Measurements from ENCODE around the gene KCTD10. TPM values are rescaled to one million over a fixed set of nuclear protein-coding genes. Genes with fewer than 3 reads are reported as not detected.

Gene KCTD10
- polyA plus RNA-seq, 6 donors from 2014 or later: 15.6 to 19.8 (median 17.1) TPM

DNA sequence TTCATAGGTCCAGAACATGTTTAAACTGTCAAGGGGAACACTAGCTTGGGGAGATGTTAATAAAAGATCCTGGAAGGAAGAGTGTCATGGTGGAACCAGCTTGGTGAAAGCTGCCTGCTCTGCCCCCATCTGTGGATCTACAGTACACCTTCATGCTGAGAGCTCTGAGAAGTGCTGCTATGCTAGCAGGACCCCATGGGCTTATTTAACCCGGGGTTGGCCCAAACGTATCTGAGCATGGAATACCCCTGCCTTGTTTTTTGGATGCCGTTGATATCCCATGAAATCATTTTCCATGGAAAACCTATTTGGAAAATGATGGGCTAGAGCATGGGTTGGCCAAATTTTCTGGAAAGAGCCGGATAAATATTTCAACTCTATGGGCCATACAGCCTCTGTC, 14.6 kb upstream of the KCTD10 start:
- H3K4me1 Mint-ChIP-seq: no peaks in the 10 kb centered on the region
- peaks cover 0 to 4% (median 2%) of the 10 kb centered on the region in 7 donors for H3K9me3 Mint-ChIP-seq
- ATAC-seq (ENCODE audit: low read depth in 2 of 2) (no peak), DNase-seq (no peak)
- H3K27ac Mint-ChIP-seq: no peak overlapping the region
- no peak overlapping the region for H3K4me3 Mint-ChIP-seq
- no peaks in the 10 kb centered on the region for H3K27me3 Mint-ChIP-seq
- H3K36me3 Mint-ChIP-seq: peaks cover 52 to 61% of the 10 kb centered on the region in 2 donors

DNA sequence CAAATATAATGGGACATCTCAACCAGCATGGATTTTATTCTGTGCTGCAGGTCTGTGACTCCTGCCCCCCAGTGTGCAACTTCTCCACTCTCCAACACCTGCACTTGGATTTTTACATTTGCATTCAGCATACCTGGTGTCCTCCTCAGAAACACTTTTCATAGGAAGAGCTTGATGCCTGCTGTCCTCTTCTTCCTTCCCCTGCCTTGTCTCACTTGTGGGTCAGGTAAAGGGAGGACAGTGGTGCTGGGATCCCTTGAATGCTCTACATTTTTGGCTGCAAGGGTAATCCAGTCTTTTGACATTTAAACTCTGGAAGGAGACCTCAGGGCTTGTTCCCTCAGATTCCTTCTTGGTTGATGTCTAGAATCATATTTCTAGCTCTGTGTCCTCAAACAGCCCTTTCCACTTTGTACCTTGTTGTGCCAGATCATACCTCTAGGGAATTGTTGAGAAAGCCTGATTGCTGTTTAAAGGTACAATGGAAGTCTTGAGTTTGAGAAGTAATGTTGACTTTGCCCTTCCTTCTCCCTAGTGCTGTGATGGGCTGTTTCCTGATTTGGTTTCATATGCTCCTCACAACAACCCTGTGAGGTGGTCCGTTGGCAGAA, 13.0 kb upstream of the KCTD10 start:
- DNase-seq (no peak), ATAC-seq (ENCODE audit: low read depth in 2 of 2) (no peak)
- Mint-ChIP-seq H3K36me3 (peaks cover 39 to 49% of the 10 kb centered on the region in 2 donors), H3K9me3 (no peaks in the 10 kb centered on the region), H3K4me3 (no peak overlapping the region), H3K4me1 (no peaks in the 10 kb centered on the region), H3K27me3 (no peaks in the 10 kb centered on the region), H3K27ac (peak overlapping the region in 2 of 6 donors; percentile 67 to 92)

DNA sequence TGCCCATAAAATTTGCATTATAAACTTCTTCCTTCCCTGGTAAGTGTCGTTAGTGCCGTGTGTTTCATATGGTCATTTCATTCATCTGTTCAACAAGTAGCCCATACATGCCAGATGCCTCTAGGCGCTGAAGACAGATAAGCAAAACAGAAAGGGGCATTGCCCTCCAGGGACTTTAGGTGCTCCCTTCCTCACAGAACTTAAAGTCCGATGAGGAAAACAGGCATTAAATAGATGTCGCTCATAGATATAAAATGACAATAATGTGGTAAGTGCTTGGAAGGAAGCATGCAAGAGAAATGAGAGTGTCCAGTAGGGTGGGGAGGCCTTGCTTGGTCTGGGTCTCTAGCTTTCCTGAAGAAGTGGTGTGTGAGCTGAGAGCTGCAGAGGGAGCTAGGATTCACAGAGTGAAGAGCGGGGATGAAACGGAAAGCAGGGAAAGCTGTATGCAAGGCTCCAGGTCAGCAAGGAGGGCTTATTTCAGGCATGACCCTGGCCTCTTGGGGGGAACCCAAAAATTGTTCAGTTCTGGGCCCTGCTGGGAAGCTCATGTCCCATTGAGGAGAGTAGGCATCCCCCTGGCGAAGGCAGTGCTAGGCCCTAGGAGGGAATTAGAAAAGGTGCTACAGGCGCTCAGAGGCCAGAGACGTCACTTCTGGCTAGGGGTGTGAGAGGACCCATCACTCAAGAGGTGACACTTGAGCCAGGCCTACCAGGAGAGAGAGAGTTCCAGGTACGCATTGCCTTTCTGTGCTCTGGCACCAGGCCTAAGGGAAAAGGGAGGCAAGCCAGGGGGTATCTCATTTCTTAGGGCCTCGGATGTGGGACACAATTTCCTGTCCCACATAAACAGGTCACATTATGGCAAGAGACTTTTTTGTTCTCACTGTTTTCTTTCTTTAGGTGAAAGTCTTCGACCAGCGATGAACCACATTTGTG, 12.2 kb upstream of the KCTD10 start:
- H3K4me1 Mint-ChIP-seq: no peaks in the 10 kb centered on the region
- ATAC-seq (ENCODE audit: low read depth in 2 of 2): no peak
- H3K36me3 Mint-ChIP-seq: peaks cover 34 to 45% of the 10 kb centered on the region in 2 donors
- DNase-seq: no peak
- H3K9me3 Mint-ChIP-seq: no peaks in the 10 kb centered on the region
- no peak overlapping the region for H3K4me3 Mint-ChIP-seq
- H3K27ac Mint-ChIP-seq: no peak overlapping the region
- no peaks in the 10 kb centered on the region for H3K27me3 Mint-ChIP-seq

DNA sequence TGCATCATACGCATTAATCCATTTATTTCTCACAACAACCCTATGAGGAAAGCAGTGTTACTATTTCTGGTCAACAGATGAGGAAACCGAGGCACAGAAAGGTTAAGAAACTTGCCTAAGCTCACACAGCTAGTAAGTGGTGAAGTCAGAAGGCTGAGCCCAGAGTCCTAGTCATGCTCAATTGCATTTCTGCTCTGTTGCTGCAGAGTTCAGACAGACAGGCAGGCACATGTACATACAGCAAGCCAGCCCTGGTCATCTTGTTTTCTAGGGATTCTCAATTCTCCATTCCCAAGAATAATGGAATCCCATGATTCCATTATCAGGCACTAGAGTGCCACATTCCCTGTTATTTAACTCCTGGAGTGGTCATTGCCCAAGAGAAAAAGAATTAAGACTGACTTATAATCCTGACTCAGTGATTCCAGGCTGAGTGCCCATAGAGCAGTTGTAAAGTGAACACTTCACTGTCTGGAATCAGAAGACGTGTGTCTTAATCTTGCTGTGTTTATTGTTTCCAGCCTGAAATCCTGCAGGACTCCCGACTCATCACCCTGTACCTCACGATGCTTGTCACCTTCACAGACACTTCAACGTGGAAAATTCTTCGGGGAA, 11.1 kb upstream of the KCTD10 start:
- H3K36me3 Mint-ChIP-seq: peaks cover 28 to 37% of the 10 kb centered on the region in 2 donors
- no peaks in the 10 kb centered on the region for H3K27me3 Mint-ChIP-seq
- no peak for DNase-seq
- H3K4me1 Mint-ChIP-seq: no peaks in the 10 kb centered on the region
- peak overlapping the region in 1 of 6 donors; percentile 64 for H3K27ac Mint-ChIP-seq
- no peak for ATAC-seq (ENCODE audit: low read depth in 2 of 2)
- H3K9me3 Mint-ChIP-seq: no peaks in the 10 kb centered on the region
- H3K4me3 Mint-ChIP-seq: no peak overlapping the region

DNA sequence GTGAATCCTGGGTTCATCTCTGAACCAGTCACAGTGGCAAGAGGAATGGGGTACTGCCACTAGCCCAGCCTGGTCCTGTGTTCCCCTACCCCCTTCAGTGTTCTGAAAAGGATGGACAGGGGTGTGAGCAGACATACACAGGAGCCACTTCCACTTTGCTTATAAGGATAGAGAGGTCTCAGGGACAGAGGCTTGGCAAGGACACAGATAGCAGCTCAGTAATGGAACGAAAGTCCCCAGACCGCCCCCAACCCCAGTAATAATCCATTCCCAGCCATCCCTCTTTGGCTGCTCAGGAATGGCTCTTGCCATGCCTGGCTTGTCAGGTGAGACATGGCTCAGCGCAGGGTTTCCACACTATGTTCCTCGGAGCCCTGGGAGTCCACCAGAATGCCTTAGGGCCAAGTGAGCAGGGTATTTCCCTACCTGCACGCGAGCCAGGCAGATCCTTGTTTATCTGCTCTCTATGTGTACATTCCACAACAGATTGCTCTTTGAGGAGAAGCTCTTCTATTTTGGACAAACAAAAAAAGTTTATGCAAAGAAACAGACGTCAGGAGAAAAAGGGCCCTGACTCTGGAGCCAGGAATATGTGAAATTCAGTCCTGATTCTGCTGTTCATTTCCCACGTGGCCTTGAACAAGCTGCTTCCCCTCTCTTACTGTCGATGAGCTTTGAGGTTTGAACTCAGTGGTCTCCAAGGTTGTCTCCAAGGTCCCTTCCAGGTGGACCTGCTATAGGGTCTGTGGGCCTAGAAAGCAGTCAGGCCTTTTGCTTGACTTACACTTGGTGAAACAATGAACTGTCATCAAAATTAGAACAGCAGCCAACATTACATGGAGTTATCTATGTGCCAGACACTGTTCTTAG, 10.3 kb upstream of the KCTD10 start:
- no peaks in the 10 kb centered on the region for H3K27me3 Mint-ChIP-seq
- ATAC-seq (ENCODE audit: low read depth in 2 of 2) (no peak), DNase-seq (no peak)
- peak overlapping the region in 1 of 6 donors; percentile 9 for H3K27ac Mint-ChIP-seq
- no peaks in the 10 kb centered on the region for H3K4me1 Mint-ChIP-seq
- H3K4me3 Mint-ChIP-seq: no peak overlapping the region
- peaks cover 26 to 35% of the 10 kb centered on the region in 2 donors for H3K36me3 Mint-ChIP-seq
- no peaks in the 10 kb centered on the region for H3K9me3 Mint-ChIP-seq

DNA sequence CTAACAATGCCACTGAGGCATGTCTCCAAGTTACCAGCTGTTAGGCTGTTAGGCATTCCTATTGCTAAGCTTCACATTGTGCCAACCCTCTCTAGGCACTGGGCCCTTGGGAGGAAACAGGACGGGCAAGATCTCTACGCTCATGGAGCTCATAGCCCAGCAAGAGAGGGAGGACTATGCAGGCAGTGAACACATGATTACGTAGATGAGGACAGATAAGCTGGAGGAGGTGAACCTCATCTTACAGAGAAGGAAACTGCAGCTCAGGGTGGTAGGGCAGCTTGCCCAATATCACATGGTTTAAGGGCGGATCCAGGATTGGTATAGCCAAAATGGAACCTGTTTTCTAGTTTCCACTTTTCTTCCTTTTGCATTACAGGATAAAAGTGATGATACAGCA, 8.1 kb upstream of the KCTD10 start:
- Mint-ChIP-seq H3K27ac (peak overlapping the region in 1 of 6 donors; percentile 56), H3K36me3 (peaks cover 16 to 23% of the 10 kb centered on the region in 2 donors), H3K4me3 (no peak overlapping the region), H3K4me1 (peaks cover 0 to 3% (median 0%) of the 10 kb centered on the region in 3 donors), H3K27me3 (no peaks in the 10 kb centered on the region), H3K9me3 (no peaks in the 10 kb centered on the region)
- DNase-seq (no peak), ATAC-seq (ENCODE audit: low read depth in 2 of 2) (no peak)

DNA sequence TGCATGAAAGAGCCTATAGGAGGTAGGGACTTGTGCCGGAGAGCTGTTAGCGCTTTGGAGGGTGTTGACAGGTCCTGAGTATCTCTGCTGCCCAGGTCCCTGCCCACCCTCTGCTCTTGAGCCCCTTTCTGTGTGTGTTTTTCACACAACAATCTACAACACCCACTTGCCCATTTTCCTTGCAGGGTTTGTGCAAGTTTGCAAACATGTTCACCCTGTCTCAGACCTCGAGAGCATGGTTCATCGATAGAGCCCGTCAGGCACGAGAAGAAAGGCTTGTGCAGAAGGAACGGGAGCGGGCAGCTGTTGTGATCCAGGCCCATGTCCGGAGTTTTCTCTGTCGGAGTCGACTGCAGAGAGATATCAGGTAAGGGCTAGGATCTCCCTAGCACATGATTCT, 6.2 kb upstream of the KCTD10 start:
- Mint-ChIP-seq H3K4me1 (peaks cover 6 to 21% (median 13%) of the 10 kb centered on the region in 3 donors), H3K4me3 (no peak overlapping the region), H3K9me3 (no peaks in the 10 kb centered on the region), H3K27ac (no peak overlapping the region), H3K27me3 (no peaks in the 10 kb centered on the region), H3K36me3 (peaks cover 6 to 8% of the 10 kb centered on the region in 2 donors)
- ATAC-seq (ENCODE audit: low read depth in 2 of 2): no peak
- DNase-seq: no peak

DNA sequence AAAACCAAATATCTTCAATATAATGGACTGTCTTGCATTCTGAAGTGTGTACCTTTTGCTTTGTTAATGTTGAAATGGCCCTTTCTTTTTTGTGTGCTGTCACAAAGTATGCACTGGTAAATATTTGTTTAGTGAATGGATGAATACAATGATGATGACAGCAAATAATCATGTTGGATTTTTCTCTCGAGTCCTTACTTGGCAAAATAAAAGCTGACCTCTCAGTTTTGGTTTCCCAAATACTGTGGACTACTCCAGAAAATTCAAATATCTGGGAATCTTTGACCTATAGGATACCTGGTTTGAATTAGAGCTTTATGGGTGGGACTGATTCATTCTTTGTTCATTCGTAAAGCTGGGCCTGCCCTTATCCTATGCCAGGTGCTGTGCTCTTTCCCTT, 5.8 kb upstream of the KCTD10 start:
- Mint-ChIP-seq H3K4me3 (peak overlapping the region in 1 of 8 donors; percentile 38), H3K36me3 (peaks cover 6 to 8% of the 10 kb centered on the region in 2 donors), H3K27me3 (no peaks in the 10 kb centered on the region), H3K4me1 (peaks cover 6 to 25% (median 13%) of the 10 kb centered on the region in 3 donors), H3K27ac (no peak overlapping the region), H3K9me3 (no peaks in the 10 kb centered on the region)
- DNase-seq (no peak), ATAC-seq (ENCODE audit: low read depth in 2 of 2) (no peak)

DNA sequence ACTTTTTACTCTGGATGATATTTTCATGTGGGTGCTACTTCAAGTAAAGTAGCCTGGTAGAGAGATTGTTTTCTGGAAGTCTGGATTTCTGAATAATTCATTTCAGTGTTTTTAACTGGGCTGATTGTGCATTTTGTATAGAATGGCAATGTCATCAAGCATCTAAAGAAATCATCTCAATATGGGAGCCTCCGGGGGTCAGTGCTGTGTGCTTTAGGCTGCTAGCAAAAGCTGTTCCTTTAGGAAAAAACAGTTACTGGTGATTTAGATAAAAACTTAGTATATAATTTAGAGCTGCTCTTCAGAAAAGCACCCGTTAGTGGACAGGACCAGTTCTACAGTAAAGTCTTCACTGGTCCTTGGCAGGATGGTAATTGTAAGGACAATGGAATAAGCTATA, 5.4 kb upstream of the KCTD10 start:
- ATAC-seq (ENCODE audit: low read depth in 2 of 2) (no peak), DNase-seq (no peak)
- Mint-ChIP-seq H3K9me3 (no peaks in the 10 kb centered on the region), H3K4me3 (peak overlapping the region in 1 of 8 donors; percentile 38), H3K36me3 (peaks cover 6 to 8% of the 10 kb centered on the region in 2 donors), H3K27me3 (no peaks in the 10 kb centered on the region), H3K27ac (peak overlapping the region in 1 of 6 donors; percentile 47), H3K4me1 (peaks cover 10 to 27% (median 13%) of the 10 kb centered on the region in 3 donors)

DNA sequence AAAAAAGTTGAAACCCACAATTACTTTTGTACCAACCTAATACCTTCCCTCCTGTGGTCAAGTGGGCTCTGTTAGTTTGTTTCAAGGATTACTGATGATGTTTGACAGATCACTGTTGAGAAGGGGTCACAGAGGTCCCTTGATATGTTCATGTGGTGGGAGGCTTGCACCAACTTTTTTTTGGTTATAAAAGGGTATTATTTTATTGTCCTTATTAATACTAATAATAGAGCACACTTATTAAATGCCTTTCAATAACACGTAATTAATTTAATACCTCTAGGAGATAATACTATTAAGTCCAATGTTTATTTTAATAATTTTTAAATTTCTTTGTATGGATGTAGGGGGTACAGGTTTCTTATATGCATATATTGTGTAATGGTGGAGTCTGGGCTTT, 4.8 kb upstream of the KCTD10 start:
- peaks cover 6 to 8% of the 10 kb centered on the region in 2 donors for H3K36me3 Mint-ChIP-seq
- H3K27me3 Mint-ChIP-seq: no peaks in the 10 kb centered on the region
- DNase-seq (no peak), ATAC-seq (ENCODE audit: low read depth in 2 of 2) (no peak)
- peaks cover 17 to 32% (median 17%) of the 10 kb centered on the region in 3 donors for H3K4me1 Mint-ChIP-seq
- peak overlapping the region in 1 of 8 donors; percentile 38 for H3K4me3 Mint-ChIP-seq
- no peak overlapping the region for H3K27ac Mint-ChIP-seq
- H3K9me3 Mint-ChIP-seq: no peaks in the 10 kb centered on the region

DNA sequence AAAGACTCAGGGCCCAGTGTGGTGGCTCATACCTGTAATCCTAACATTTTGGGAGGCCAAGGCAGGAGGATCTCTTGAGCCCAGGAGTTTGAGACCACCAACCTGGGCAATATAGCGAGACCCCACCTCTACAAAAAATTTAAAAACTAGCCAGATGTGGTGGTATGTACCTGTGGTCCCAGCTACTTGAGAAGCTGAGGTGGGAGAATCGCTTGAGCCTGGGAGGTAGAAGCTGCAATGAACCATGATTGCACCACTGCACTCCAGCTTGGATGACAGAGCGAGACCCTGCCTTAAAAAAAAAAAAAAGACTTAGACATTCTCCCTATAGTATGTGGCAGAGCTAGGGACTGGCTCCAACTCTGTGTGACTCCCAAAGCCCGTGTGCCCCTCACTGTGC, 3.3 kb upstream of the KCTD10 start:
- ATAC-seq (ENCODE audit: low read depth in 2 of 2) (no peak), DNase-seq (no peak)
- no peaks in the 10 kb centered on the region for H3K27me3 Mint-ChIP-seq
- peaks cover 25 to 47% (median 31%) of the 10 kb centered on the region in 3 donors for H3K4me1 Mint-ChIP-seq
- H3K36me3 Mint-ChIP-seq: peaks cover 6 to 7% of the 10 kb centered on the region in 2 donors
- peak overlapping the region in 1 of 8 donors; percentile 85 for H3K4me3 Mint-ChIP-seq
- no peaks in the 10 kb centered on the region for H3K9me3 Mint-ChIP-seq
- no peak overlapping the region for H3K27ac Mint-ChIP-seq

DNA sequence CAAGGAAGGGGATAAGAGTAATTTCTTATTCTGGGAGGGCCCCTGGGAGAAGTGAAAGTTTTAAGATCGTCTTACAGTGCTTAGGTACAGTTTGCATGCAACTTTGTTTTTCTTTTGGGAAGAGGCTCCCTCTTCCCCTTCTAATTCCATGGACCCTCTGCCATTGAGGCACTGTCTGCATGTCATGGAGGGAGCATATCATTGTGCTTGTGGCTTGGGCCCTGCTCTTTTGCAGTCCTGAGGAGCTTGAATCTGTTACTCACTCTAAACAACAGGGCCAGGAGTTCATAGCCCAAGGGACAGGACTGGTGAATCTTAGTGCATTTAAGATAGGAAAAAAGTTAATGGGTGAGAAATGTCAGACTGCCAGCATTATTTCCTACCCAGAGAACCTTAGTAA, 2.7 kb upstream of the KCTD10 start:
- DNase-seq (no peak), ATAC-seq (ENCODE audit: low read depth in 2 of 2) (no peak)
- Mint-ChIP-seq H3K9me3 (no peaks in the 10 kb centered on the region), H3K27me3 (no peaks in the 10 kb centered on the region), H3K27ac (peak overlapping the region in 1 of 6 donors; percentile 40), H3K36me3 (peaks cover under 1% of the 10 kb centered on the region in 2 donors), H3K4me3 (peak overlapping the region in 3 of 8 donors; percentile 35 to 85 (median 37)), H3K4me1 (peaks cover 25 to 53% (median 31%) of the 10 kb centered on the region in 3 donors)

DNA sequence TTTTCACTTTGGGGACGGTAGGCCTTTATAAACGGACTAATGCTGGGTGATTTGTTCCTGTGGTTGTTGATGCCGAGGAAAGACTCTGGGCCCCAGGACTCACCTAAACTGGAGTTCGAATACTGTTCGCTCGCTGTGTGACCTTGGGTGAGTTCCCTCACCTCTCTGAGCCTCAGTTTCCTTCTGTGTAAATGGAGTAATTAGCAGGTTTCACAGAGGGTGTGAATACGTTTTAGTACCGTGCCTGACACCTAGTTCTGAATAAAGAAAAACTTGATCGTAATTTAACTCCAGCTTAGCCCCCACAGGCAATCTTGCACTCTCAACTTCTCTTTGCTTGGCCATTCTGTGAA, 839 bp upstream of the KCTD10 start:
- ATAC-seq (ENCODE audit: low read depth in 2 of 2) (no peak), DNase-seq (no peak)
- Mint-ChIP-seq H3K9me3 (no peaks in the 10 kb centered on the region), H3K27me3 (no peaks in the 10 kb centered on the region), H3K4me1 (peaks cover 29 to 53% (median 31%) of the 10 kb centered on the region in 3 donors), H3K4me3 (peak overlapping the region; percentile 96 to 99 (median 97)), H3K27ac (peak overlapping the region; percentile 87 to 99 (median 98)), H3K36me3 (no peaks in the 10 kb centered on the region)

All from naive B cell (primary cell).